CD4-positive, alpha-beta T cell (primary cell): Measurements from ENCODE around the gene COG8. TPM values are rescaled to one million over a fixed set of nuclear protein-coding genes. Genes with fewer than 3 reads are reported as not detected.
A peak's percentile ranks its signal among the peaks of the same experiment; 100 is the strongest.

ENCODE experiments used
- ATAC-seq: fragments of 200-7000 bp; cut with Tn5 transposase; one replicate; pipeline ENCODE4 v1.10.0; 2022; ENCODE audit warnings: mild to moderate bottlenecking; ENCODE audit not compliant: poor library complexity
- CTCF ChIA-PET: fragments of 350-600 bp; sonication (Branson Sonifier 250); formaldehyde crosslinking; loops from one replicate; lab custom pipeline; 2021; ENCODE audit warnings: antibody characterized with exemption, inconsistent platforms; lab: Charles Lee
- POLR2A ChIA-PET: fragments of 350-600 bp; sonication (Branson Sonifier 250); formaldehyde crosslinking; loops from one replicate; lab custom pipeline; 2021; ENCODE audit warnings: antibody characterized with exemption, inconsistent platforms; lab: Charles Lee
- DNase-seq, 14 experiments: peaks; one replicate each; pipeline ENCODE4 v3.0.0-alpha.2; 2013 to 2020; ENCODE audit warnings: mixed read lengths in 2 of 14
- H3K27ac ChIP-seq, 2 donors: one replicate each; pipeline versions ENCODE4 v1.5.1 to v1.7.0; 2013; ENCODE audit warnings: low read length in 2 of 2, low read depth in 1 of 2, mild to moderate bottlenecking in 1 of 2
- H3K27me3 ChIP-seq, 2 experiments: 1 replicate in 1 of 2; 2 replicates in 1 of 2; pipeline versions ENCODE4 v1.6.1 to v1.7.0; 2013; ENCODE audit warnings: low read length in 2 of 2, control low read depth in 1 of 2, mild to moderate bottlenecking in 1 of 2, moderate library complexity in 1 of 2; ENCODE audit not compliant: insufficient read depth in 2 of 2, control insufficient read depth in 1 of 2
- H3K36me3 ChIP-seq: one replicate; pipeline ENCODE4 v1.6.1; 2013; ENCODE audit warnings: low read length, control low read depth; ENCODE audit not compliant: insufficient read depth
- H3K4me1 ChIP-seq: one replicate; pipeline ENCODE4 v1.6.1; 2013; ENCODE audit warnings: low read length, control low read depth; ENCODE audit not compliant: insufficient read depth
- H3K4me3 ChIP-seq: one replicate; pipeline ENCODE4 v1.5.1; 2013; ENCODE audit warnings: mild to moderate bottlenecking, low read length, moderate library complexity
- H3K9me3 ChIP-seq, 2 experiments: 1 replicate in 1 of 2; 2 replicates in 1 of 2; pipeline versions ENCODE4 v1.6.1 to v1.7.0; 2013; ENCODE audit warnings: low read length in 2 of 2, mild to moderate bottlenecking in 2 of 2, control low read depth in 1 of 2, moderate library complexity in 1 of 2; ENCODE audit not compliant: control insufficient read depth in 1 of 2, insufficient read depth in 1 of 2
- H3K27ac Mint-ChIP-seq: one replicate; pipeline ENCODE4 v1.8.0; 2020; ENCODE audit warnings: mixed read lengths
- H3K27me3 Mint-ChIP-seq: one replicate; pipeline ENCODE4 v1.8.0; 2021; ENCODE audit warnings: mixed read lengths
- H3K36me3 Mint-ChIP-seq: one replicate; pipeline ENCODE4 v1.8.0; 2021; ENCODE audit warnings: low read depth, mixed read lengths
- H3K4me1 Mint-ChIP-seq: one replicate; pipeline ENCODE4 v1.8.0; 2021; ENCODE audit warnings: low read depth, mixed read lengths
- H3K4me3 Mint-ChIP-seq: one replicate; pipeline ENCODE4 v1.8.0; 2020; ENCODE audit warnings: mild to moderate bottlenecking, mixed read lengths
- H3K9me3 Mint-ChIP-seq: one replicate; pipeline ENCODE4 v1.8.0; 2020; ENCODE audit warnings: mixed read lengths
- CTCF ChIP-seq: fragments of 200-600 bp; IDR thresholded peaks from one replicate; pipeline ENCODE4 v1.8.0; 2022; ENCODE audit warnings: antibody characterized with exemption, mild to moderate bottlenecking
- intact Hi-C, 2 experiments: fragments of 100-400 bp; cut with DNase I in 1 of 2; cut with micrococcal nuclease in 1 of 2; formaldehyde crosslinking; loops; one replicate each; pipeline versions ENCODE4 v1.15.1 to v1.9.0; 2023 to 2025; cut with DNase I, micrococcal nuclease
- total RNA-seq, 174 experiments: library from RNA in 2 of 174; stranded (reverse) in 2 of 174; gene quantifications; one replicate each; pipeline ENCODE4 v1.2.3 and lab custom pipeline; 2021 to 2026

Gene COG8
- total RNA-seq, 2 experiments from 2014 or later: 18.4 to 19.3 TPM

DNA sequence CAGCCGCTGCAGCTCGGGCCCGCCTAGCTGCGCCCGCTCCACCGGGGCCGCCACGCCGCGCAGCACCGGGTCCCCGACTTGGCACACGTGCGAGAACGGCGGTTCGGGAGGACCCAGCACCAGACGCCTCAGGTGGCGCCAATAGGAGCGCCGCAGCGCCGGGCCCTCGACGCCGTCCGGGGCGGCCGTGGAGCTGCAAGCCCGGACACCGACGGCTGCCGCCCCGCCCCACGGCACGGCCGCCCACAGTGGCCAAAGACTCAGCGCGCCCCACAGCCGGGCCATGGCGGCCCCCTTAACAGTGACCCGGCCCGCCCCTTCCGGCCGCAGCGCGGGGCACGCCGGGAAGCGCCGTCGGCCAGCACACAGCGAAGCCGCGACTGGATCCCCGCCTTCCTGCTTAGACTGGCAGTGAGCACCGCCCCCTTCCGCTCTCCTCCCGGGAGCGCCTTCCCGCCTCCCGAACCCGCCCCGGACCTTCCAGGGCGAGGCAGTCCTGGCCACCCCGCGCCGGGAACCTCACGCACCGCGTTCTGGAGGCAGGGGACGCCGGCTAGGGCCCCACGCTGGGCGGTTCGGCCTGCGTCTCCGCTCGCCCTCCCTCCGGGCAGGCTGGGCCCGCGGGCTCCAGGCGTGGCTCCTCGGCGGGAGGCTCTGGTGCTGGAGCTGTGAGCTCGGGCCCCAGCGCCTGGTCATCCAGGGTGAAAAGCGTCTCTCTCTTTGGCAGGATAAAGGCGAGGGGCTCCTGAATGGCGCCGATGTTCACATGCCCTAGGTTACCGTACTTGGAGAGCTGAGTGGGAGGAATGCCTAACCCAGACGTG, 8.9 kb downstream of the COG8 start, which contains the start of gene PDF:
PDF (minus strand) TSS at position 303 of the 824 bp plus-strand sequence; CDS start at position 285, 18 bp downstream.
- H3K4me1 ChIP-seq: peaks cover 49% of the 10 kb centered on the region
- peak within 1 kb of the TSS; percentile 61 for H3K4me3 ChIP-seq
- ATAC-seq (peak; percentile 86), DNase-seq (peak; percentile 47 to 91 (median 78))
- Mint-ChIP-seq H3K4me3 (peak within 1 kb of the TSS; percentile 82), H3K4me1 (peaks cover 52% of the 10 kb centered on the region), H3K27me3 (no peaks in the 10 kb centered on the region), H3K36me3 (peaks cover 64% of the 10 kb centered on the region), H3K27ac (peak within 1 kb of the TSS; percentile 72), H3K9me3 (no peaks in the 10 kb centered on the region)
- intact Hi-C loops: loop anchor here (1.0 to 10.0 kb wide), 5 partner anchors 9 to 1194 kb away; partner anchors contain the start of genes COG8 (in 2 of the 2), NIP7 (in 2 of the 2), COG4 (in 1 of the 2) and EXOSC6 (in 1 of the 2)
- H3K36me3 ChIP-seq: peaks cover 54% of the 10 kb centered on the region
- peak within 1 kb of the TSS in 1 of 2 donors; percentile 86 for H3K27ac ChIP-seq
- POLR2A ChIA-PET: interaction anchor here (1.0 to 5.1 kb wide), 9 partner anchors 9 to 143 kb away, joined by 3 to 70 read pairs (median 6); partner anchors contain the start of genes COG8, CYB5B, NIP7 and TERF2
- no peak for TF ChIP-seq CTCF
- no peaks in the 10 kb centered on the region for H3K9me3 ChIP-seq
- CTCF ChIA-PET: interaction anchor here (1.5 kb wide), 1 partner anchor 8 kb away, joined by 6 read pairs; no protein-coding TSS in a partner anchor
- H3K27me3 ChIP-seq: no peaks in the 10 kb centered on the region

DNA sequence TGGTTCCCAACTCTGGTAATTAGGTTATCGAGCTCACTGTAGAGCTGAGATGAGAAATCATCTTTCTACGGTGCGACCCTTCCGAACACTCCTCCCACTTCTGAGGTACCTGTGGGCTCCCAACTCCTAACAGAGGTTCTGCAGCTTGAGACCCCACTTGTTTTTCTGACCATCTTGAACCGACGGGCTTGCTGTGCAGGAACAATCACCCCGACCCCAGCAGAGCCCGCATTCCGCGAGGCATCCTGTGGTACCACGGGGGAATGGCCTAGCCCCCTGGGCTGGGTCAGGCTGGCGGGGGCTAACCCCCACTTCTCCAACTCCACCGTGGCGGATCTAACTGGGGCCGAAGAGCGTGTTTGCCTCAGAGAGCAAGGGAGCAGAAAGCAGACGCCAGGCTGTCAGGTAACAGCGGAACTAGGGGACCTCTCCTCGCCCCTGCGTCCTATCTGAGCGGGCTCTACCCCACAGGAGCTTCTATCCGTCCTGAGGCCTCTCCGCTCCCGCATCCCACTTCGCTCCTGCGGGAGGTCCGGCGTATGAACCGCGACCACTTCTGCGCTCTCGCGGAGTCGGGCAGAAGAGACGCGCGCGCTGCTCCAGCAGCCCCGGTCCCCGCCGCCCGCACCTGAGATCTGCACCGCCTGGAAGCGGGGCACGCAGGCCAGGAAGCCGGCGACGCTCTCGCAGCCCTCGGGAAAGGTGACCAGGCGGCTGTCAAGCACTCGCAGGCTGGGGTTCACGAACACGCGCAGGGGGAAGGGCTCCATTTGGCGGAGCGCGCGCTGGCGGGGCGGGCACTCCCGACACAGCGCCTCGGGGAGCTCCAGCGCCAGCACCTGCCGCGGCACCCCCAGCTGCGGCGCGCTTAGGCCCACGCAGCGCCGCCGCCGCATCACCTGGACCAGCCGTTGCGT, 9.7 kb downstream of the COG8 start:
- intact Hi-C loops: loop anchor here (1.0 to 10.0 kb wide), 5 partner anchors 10 to 1195 kb away; partner anchors contain the start of genes COG8 (in 2 of the 2), NIP7 (in 2 of the 2), COG4 (in 1 of the 2) and EXOSC6 (in 1 of the 2)
- Histone ChIP-seq H3K27me3 (no peaks in the 10 kb centered on the region), H3K27ac (peak overlapping the region in 1 of 2 donors; percentile 86), H3K4me3 (peak overlapping the region; percentile 61), H3K4me1 (peaks cover 49% of the 10 kb centered on the region), H3K9me3 (no peaks in the 10 kb centered on the region), H3K36me3 (peaks cover 52% of the 10 kb centered on the region)
- H3K27ac Mint-ChIP-seq: peak overlapping the region; percentile 72
- ATAC-seq (peak; percentile 66), DNase-seq (peak in 12 of 14 experiments; percentile 26 to 77 (median 44))
- no peaks in the 10 kb centered on the region for H3K9me3 Mint-ChIP-seq
- H3K36me3 Mint-ChIP-seq: peaks cover 65% of the 10 kb centered on the region
- H3K27me3 Mint-ChIP-seq: no peaks in the 10 kb centered on the region
- H3K4me1 Mint-ChIP-seq: peaks cover 48% of the 10 kb centered on the region
- CTCF ChIA-PET: interaction anchor here (1.5 kb wide), 1 partner anchor 9 kb away, joined by 6 read pairs; no protein-coding TSS in a partner anchor
- POLR2A ChIA-PET: interaction anchor here (1.0 to 5.1 kb wide), 10 partner anchors 10 to 196 kb away, joined by 3 to 70 read pairs (median 6); partner anchors contain the start of genes COG8, CYB5B, NIP7 and TERF2
- peak overlapping the region; percentile 82 for H3K4me3 Mint-ChIP-seq
- TF ChIP-seq CTCF: no peak
